OCI-LY3 (cell line): ENCODE results near the gene UPB1.

Experiments used
- CTCF ChIP-seq: fragments of 200-600, 300-600 bp; sonication (generic); IDR thresholded peaks from 2 replicates; pipeline ENCODE4 v1.5.1; 2014; ENCODE audit warnings: antibody characterized with exemption, low read length, low read depth
- EZH2phosphoT487 ChIP-seq: fragments of 200-600 bp; shearing (Covaris generic); IDR thresholded peaks from 2 replicates; pipeline ENCODE4 v1.6.1; 2018; ENCODE audit warnings: antibody characterized with exemption, mixed run types, low read depth

DNA sequence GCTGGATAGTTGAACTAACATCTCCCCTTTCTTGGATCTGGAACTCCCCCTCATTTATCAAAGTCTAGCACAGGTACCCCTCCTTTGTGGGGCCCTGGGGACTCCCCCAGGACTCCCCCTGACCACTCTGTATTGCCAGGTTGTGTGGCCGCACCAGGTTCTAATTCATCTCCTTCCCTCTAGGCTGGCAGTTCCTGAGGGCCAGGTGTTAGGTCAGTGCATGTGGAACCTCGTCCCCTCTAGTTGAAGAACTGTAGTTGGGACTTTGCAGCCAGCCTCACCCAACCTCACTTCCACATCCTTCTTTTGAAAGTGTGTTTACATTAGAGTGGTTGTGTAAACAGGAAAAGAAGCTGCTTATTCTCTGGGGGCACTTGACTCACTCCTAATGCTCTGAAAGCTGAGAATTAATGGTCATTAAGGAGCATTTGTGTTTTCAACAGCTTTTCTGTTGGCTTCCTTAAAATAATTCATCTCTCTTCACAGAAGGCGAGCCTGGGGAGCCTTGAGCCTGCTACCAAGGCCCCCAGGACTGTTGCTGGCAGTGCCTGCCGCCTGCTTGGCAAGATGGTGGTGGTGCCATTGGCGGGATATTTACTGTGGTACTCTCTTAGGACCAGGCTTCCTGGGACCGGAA lies 11.8 kb downstream of the UPB1 start:
- no peak for TF ChIP-seq CTCF
- no peak for TF ChIP-seq EZH2phosphoT487
